Loucy (cell line): ENCODE measurements around the gene CELF4.

Experiments used
- EZH2phosphoT487 ChIP-seq: fragments of 200-600 bp; IDR thresholded peaks from 2 replicates; pipeline ENCODE4 v1.6.1; 2018; ENCODE audit warnings: antibody characterized with exemption, mild to moderate bottlenecking, moderate library complexity, borderline replicate concordance
- TF ChIP-seq, protein P1 (sequence below): fragments of 200-600 bp; sonication (generic); conservative IDR thresholded peaks from 2 replicates; pipeline ENCODE4 v1.5.1; 2014; ENCODE audit warnings: mild to moderate bottlenecking, antibody characterized with exemption, low read length

DNA sequence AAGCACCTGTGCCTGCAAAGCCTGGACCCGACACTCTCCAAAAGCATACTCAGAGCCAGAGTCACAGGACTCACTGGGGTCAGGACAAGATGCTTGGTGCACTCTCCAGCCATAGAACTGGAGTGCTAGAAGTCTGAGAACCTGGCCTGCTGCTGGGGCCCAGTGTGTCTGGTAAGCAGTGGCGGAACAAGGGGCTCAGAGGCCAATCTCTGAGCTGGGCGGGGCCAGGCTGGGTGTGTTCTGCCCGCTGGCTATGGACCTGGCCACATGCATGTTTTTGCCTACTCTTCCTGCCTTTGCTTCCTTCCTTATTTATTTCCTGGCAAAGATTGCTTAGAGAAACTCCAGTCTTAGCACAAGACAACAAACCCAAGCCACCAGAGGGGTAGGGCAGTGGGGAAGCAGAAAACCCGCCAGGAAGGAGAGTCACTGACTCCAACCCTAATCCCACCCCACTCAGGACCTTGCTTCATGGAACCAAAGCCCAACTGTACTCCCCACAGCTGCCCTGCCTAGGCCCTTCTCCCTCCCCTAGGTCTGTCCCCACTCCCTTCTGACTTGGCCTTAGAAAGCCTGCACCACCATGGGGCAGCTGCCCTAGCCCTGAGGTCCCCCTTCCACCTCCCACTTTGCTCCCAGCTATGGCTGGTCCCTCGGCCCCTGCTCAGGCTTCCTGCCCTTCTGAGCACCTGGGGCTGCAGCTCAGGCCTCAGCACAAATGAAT is 315.5 kb downstream of the CELF4 start:
- TF ChIP-seq, protein P1, sequence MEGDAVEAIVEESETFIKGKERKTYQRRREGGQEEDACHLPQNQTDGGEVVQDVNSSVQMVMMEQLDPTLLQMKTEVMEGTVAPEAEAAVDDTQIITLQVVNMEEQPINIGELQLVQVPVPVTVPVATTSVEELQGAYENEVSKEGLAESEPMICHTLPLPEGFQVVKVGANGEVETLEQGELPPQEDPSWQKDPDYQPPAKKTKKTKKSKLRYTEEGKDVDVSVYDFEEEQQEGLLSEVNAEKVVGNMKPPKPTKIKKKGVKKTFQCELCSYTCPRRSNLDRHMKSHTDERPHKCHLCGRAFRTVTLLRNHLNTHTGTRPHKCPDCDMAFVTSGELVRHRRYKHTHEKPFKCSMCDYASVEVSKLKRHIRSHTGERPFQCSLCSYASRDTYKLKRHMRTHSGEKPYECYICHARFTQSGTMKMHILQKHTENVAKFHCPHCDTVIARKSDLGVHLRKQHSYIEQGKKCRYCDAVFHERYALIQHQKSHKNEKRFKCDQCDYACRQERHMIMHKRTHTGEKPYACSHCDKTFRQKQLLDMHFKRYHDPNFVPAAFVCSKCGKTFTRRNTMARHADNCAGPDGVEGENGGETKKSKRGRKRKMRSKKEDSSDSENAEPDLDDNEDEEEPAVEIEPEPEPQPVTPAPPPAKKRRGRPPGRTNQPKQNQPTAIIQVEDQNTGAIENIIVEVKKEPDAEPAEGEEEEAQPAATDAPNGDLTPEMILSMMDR: no peak
- TF ChIP-seq EZH2phosphoT487: no peak
